Measurements from ENCODE around the gene CERS4. TPM values are rescaled to one million over a fixed set of nuclear protein-coding genes. Genes with fewer than 3 reads are reported as not detected.
"Not testable (repeated sequence)": the region's sequence is repeated elsewhere in the genome, so short reads cannot be mapped to it uniquely, and the experiment has no call there.

The CERS4 gene
- total RNA-seq, 1 donor from 2014 or later = 7.7 TPM

GRCh38 chr19:8241646-8242045, 32.5 kb downstream of the CERS4 start:
- no peak for DNase-seq (ENCODE audit: low read depth in 2 of 2)

- no peak for DNase-seq (ENCODE audit: low read depth in 2 of 2)
These were observed 33.1 kb downstream of the CERS4 start for GRCh38 chr19:8242211-8242821.

- DNase-seq (ENCODE audit: low read depth in 2 of 2) = no peak
These were observed 34.0 kb downstream of the CERS4 start for GRCh38 chr19:8243146-8243545.

- no peak for DNase-seq (ENCODE audit: low read depth in 2 of 2)
These were observed 35.3 kb downstream of the CERS4 start for GRCh38 chr19:8244442-8244841.

- no peak for DNase-seq (ENCODE audit: low read depth in 2 of 2)
These were observed 37.0 kb downstream of the CERS4 start for GRCh38 chr19:8245869-8246835.

- DNase-seq (ENCODE audit: low read depth in 2 of 2) = not testable (repeated sequence)
These were observed 38.1 kb downstream of the CERS4 start for GRCh38 chr19:8247129-8247890.

GRCh38 chr19:8248348-8249328, 39.5 kb downstream of the CERS4 start:
- DNase-seq (ENCODE audit: low read depth in 2 of 2) = no peak

- DNase-seq (ENCODE audit: low read depth in 2 of 2) = no peak
These were observed 41.4 kb downstream of the CERS4 start for GRCh38 chr19:8250596-8250995.

GRCh38 chr19:8251025-8251472, 41.9 kb downstream of the CERS4 start:
- DNase-seq (ENCODE audit: low read depth in 2 of 2) = no peak

GRCh38 chr19:8252922-8253589, 43.9 kb downstream of the CERS4 start:
- DNase-seq (ENCODE audit: low read depth in 2 of 2) = peak; percentile 58 to 75

GRCh38 chr19:8253678-8254077, 44.5 kb downstream of the CERS4 start:
- no peak for DNase-seq (ENCODE audit: low read depth in 2 of 2)

- no peak for DNase-seq (ENCODE audit: low read depth in 2 of 2)
These were observed 45.3 kb downstream of the CERS4 start for GRCh38 chr19:8254286-8255001.

GRCh38 chr19:8255426-8256125, 46.4 kb downstream of the CERS4 start:
- DNase-seq (ENCODE audit: low read depth in 2 of 2) = no peak

GRCh38 chr19:8256276-8257051, 47.3 kb downstream of the CERS4 start:
- DNase-seq (ENCODE audit: low read depth in 2 of 2) = no peak

GRCh38 chr19:8257052-8257443, 47.9 kb downstream of the CERS4 start:
- no peak for DNase-seq (ENCODE audit: low read depth in 2 of 2)

GRCh38 chr19:8259142-8259921, 50.2 kb downstream of the CERS4 start:
- no peak for DNase-seq (ENCODE audit: low read depth in 2 of 2)

- no peak for DNase-seq (ENCODE audit: low read depth in 2 of 2)
These were observed 50.7 kb downstream of the CERS4 start for GRCh38 chr19:8259922-8260247.
